ENCODE measurements around the gene HOXC12.

DNA sequence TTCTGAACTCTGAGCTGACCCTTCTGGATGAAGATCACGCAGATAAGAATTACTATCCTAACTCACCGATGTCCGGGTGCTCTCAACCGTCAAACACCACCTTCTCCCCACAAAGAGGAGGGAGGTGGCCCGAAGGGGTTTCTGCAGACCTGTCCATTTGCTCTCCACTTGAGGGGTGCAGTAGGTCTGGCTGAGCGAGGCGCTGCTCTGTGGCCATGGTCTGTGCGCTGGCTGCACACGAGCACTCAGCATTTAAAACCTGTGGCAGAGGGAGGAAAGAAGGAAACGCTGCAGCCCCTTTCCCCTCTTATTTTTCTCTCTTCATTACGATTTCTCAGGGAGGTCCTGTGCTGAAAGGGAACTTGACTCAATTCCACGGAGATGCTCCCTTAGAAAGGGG lies 17.6 kb upstream of the HOXC12 start:
- TF ChIP-seq, protein P1, sequence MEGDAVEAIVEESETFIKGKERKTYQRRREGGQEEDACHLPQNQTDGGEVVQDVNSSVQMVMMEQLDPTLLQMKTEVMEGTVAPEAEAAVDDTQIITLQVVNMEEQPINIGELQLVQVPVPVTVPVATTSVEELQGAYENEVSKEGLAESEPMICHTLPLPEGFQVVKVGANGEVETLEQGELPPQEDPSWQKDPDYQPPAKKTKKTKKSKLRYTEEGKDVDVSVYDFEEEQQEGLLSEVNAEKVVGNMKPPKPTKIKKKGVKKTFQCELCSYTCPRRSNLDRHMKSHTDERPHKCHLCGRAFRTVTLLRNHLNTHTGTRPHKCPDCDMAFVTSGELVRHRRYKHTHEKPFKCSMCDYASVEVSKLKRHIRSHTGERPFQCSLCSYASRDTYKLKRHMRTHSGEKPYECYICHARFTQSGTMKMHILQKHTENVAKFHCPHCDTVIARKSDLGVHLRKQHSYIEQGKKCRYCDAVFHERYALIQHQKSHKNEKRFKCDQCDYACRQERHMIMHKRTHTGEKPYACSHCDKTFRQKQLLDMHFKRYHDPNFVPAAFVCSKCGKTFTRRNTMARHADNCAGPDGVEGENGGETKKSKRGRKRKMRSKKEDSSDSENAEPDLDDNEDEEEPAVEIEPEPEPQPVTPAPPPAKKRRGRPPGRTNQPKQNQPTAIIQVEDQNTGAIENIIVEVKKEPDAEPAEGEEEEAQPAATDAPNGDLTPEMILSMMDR (IDR thresholded peaks at IDR 0.05; ENCODE audit: low read length): no peak
- TF ChIP-seq EZH2 (IDR thresholded peaks at IDR 0.05; ENCODE audit: borderline replicate concordance, low read length): no peak

Measured in OCI-LY1 (cell line).